Head of caudate nucleus (tissue), 42 donors: ENCODE data around the gene NDST1.
A peak's percentile ranks its signal among the peaks of the same experiment; 100 is the strongest.

ENCODE experiments used
- DNase-seq, 42 donors: peaks; one replicate each; pipeline versions ENCODE4 v3.0.0 to v3.0.0-alpha.2; 2020 to 2021; ENCODE audit warnings: mixed read lengths in 7 of 42
- intact Hi-C: fragments of 100-400 bp; cut with DNase I; formaldehyde crosslinking; loops from one replicate; pipeline ENCODE4 v1.15.0; 2022

NDST1 gene

DNA sequence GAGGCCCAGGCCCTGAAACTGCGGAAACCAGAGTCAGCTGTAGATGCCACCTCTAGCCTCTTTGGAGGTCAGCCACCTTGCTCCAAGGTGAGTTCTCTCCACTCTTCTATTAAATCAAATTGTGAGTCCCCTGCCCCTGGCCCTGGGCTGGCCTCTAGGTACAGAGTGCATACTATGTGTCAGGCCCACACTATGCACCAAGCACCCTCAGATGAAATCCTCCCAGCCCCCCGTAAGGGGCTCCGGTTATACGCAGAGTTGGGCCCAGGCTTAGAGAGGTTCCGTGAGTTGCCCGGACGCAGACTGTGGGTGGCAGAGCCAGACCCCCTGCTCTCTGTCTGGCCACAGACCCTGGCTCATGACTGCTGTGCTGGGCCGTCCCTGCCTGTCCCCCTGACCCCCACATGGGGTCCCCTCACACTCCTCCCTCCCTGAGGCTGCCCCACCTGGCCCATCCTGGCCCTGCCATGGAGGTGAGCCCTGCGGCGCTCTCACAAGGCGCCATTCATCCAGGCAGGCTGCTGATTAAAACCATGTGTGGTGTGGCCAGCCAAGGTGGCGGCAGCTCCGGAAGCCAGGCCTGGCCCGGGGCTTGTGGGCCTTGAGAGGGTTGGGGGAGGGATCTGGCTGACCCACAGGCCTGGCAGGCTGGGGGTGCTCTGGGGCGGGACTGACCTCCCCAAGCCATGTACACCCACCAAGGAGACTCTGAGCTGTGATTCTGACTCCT lies 67.1 kb downstream of the NDST1 start:
- intact Hi-C loops = no loop called here
- peak in 1 of 42 donors; percentile 8 for DNase-seq

DNA sequence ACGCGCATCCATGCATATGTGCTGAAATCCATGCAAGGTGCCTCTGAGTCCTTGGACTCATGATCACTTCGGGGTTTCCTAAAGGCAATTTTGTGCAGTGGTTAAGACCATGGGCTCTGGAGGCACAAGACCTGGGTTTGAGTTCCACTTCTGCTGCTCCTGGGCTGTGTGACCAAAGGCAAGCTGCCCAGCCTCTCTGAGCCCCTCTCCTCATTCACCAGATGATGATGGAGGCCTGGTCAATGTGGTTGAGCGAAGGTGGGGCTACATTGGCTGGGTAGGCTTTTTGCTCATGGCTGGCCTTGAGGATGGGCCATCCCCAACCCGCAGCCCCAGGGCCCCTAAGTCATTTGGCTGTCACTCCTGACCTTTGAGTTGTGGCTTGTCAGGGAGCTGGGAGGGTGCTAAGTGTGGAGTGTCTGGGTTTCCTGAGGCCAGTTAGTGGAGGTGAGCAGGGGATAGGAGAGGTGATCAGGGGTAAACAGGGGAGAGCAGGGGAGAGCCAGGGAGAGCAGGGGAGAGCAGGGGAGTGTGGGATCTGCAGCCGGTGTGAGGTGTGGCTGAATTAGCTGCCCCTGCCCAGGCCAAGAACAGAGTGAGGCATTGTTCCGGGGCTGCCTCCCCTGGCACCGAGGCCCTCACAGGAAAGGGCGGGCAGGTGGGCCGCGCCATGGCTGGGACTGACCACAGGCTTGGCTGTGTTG lies 68.0 kb downstream of the NDST1 start:
- DNase-seq = peak in 1 of 42 donors; percentile 20
- intact Hi-C loops = no loop called here

DNA sequence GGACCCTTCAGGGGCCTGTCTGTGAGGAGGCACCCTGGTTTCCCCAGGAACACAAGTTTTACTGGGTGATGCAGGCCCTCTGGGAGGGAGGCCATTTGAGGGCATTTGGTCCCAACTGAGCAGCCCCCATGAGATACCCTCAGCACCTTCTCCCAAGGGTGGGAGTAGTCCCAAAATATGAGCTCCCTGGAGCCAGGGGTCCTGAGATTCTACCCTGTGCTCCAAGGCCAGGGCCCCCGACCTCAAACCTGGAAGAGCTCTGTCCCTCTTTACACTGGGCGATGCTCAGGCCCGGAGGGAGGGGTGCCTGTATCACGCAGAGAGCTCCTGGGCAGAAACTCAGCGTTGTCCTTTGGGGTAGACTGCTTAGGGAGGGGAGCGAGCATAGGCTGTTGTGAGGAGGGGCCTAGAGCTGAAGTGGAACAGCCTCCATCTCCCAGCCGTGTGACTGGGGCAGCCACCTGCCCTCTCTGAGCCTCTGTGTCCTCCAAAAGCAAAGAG lies 68.6 kb downstream of the NDST1 start:
- no peak for DNase-seq
- intact Hi-C loops = no loop called here

DNA sequence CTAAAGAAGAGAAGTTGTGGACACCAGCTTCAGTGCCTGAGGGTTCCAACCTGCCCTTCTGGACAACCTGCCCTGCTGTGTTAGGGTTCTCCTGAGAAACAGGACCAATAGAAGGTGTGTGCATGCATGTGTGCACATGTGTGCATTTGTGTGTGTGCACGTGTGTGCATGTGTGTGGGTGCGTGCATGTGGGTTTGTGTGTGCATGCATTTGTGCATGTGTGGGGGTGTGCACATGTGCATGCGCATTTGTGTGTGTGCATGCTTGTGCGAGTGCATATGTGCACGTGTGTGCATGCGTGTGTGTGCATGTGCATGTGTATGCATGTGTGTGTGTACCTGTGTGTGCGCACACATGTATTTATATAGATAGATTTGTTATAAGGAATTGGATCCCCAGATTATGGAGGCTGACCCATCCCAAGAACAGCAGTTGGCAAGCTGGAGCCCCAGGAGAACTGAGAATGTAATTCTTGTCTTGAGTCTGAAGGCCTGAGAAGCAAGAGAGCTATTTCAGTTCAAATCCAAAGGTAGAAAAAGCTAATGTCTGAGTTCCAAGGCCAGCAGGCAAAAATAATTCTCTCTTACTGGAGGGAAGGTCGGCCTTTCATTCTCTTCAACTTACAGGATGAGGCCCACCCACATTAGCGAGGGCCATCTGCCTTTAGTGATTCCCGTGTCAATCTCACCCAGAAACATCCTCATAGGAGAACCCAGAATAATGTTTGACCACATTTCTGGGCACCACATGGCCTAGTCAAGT lies 69.6 kb downstream of the NDST1 start:
- intact Hi-C loops = no loop called here

DNA sequence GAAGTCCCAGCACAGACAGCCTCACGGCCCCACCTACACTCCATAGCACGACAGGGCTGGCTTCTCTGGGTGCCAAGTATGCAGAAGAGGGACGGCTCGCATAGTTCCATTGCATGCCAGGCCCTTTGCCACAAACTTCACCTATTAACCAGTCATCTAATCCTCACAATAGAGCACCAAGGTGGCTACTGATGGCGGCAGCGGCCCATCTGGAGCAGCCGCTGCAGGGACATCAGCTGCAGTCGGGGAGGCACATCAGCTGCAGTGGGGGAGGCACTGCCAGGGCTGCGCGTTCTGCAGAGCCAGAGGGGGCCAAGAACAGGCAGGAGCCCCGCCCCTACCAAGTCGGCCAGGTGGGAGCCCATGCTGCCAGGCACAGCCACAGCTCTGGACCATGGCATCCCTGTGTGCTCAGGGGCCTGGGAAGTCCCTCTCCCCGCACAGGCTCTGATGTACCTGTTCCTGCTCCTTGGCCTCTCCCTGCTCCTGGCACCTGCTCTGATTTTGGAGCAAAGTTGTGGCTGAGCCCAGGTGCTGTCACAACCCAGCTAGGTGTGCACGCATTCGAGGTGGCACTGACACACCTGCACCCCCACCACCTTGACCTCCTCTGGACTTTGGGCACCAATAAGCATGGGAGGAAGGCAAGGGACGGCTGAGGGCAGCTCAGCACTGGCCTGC lies 71.0 kb downstream of the NDST1 start:
- intact Hi-C loops = no loop called here
- peak in 2 of 42 donors; percentile 5 to 12 for DNase-seq

More for the DNA sequence above, 69.6 kb downstream of the NDST1 start:
- DNase-seq = no peak

DNA sequence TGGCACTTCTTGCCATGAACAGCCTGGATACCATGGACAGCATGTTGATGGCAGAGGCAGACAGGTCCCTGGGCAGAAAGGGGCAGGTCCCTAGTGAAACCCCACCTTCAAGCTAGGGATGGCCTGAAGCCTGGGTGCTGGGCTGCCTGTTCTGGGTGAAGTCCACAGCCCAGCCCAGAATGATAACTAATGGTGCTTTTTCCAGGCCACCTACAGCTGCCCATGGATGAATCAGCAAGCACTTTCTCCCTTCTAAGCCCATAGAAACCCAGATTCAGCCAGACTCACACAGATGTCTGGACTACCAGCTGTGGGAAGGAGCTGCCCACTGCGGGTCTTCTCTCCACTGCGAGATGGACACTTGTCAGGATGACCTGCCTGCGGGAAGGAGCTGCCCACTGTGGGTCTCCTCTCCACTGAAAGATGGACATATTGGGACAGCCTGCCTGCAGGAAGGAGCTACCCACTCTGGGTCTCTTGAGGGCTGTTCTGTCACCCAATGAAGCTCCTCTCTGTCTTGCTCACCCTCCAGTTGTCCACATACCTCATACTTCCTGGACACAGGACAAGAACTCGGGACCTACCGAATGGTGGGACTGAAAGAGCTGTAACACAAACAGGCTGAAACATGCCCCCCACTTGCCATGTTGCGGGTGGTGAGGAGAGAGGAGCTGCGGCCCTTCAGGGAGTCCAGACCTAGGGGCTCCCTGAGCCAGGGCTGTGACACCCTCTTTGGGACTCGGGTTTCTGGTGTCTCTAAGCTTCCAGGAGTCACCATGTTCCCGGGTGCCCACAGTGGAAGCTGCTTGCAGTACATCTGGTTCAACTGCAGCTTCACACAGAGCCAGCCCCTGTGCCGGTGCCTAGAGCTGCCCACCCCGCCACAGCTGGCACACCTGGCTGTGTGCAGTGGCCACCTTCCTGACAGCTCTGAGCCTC lies 71.8 kb downstream of the NDST1 start:
- DNase-seq = peak in 1 of 42 donors; percentile 2
- intact Hi-C loops = no loop called here

DNA sequence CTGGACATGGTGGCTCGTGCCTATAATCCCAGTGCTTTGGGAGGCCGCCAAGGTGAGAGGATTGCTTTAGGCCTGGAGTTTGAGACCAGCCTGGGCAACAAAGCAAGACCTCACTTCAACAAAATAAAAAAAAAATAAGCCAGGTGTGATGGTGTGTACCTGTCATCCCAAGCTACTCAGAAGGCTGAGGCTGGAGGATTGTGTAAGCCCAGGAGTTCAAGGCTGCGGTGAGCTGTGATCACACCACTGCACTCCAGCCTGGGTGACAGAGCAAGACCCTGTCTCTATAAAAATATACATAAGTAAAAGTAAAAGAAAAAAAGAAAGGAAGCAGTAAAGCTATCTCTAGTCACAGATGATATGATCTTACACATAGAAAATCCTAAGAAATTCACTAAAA lies 73.0 kb downstream of the NDST1 start:
- DNase-seq = peak in 1 of 42 donors; percentile 2
- intact Hi-C loops = no loop called here

DNA sequence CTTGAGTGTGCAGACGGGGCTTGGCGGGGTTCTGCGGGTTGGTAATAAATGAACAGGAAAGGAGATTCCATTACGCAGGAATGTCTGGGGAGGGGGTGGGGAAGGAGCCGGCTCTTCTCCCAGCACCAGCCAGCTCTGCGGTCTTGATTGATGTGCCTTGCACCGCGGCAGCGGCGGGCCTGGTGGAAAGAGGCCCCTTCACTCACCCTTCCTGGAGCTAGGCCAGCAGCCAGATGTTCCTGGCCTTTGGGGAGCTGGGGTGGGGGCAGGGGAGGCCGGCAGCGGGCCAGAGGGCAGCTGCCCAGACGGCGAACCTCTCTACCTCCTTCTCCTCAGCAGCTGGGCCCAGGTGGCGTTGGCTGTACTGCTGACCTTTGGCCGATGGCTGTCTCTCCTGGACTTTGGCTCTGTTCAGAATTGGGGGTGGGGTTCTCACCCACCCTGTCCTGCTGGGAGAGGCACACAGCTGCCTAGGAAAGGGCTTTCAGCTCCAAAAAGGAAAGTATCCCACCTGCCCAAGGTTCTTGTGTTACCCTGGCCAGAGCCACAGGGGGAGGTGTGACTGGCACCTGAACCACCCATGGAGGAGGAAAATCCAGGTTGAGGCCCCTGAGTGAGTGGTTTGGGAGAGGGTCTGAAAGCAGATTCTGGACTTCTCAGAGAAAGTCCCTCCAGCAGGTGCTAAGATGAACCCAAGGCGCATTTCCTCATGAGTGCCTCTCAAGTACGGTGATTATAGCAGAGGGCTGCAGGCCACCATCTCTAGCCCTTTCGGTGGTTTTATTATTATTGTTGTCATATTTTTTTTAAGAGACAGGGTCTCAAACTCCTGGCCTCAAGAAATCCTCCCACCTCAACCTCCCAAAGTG lies 74.5 kb downstream of the NDST1 start:
- no peak for DNase-seq
- intact Hi-C loops = no loop called here

DNA sequence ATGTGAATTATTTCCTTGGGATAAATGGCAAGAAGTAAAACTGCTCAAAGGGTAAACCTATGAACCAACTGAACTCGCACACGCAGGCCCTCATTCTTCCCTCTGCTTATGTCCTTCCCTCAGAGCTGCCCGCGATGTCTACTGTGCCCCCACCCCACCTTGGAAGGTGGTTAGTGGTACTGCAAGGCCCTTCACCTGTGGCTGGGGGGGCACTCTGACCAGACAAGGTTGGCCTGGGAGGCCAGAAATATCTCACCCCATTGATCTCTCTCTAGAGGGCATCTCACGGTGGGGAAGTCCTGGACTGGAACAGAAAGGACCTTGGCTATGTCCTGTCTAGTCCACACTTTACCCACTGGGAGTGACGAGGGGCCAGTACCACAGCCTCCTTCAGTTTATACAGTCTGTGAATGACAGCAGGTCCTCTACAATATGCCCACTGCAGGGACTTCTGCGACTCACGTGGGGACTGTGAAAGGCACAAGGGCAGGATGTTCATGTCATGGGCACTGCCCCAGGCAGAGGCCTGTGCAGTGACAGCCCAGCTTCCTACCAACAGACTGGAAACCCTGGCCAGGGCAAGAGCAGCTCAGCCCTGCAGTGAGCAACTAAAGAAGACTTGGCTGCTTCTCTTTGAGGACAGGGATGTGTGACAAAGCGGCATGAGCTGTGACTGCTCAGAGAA lies 75.8 kb downstream of the NDST1 start:
- intact Hi-C loops = no loop called here
- DNase-seq = no peak

DNA sequence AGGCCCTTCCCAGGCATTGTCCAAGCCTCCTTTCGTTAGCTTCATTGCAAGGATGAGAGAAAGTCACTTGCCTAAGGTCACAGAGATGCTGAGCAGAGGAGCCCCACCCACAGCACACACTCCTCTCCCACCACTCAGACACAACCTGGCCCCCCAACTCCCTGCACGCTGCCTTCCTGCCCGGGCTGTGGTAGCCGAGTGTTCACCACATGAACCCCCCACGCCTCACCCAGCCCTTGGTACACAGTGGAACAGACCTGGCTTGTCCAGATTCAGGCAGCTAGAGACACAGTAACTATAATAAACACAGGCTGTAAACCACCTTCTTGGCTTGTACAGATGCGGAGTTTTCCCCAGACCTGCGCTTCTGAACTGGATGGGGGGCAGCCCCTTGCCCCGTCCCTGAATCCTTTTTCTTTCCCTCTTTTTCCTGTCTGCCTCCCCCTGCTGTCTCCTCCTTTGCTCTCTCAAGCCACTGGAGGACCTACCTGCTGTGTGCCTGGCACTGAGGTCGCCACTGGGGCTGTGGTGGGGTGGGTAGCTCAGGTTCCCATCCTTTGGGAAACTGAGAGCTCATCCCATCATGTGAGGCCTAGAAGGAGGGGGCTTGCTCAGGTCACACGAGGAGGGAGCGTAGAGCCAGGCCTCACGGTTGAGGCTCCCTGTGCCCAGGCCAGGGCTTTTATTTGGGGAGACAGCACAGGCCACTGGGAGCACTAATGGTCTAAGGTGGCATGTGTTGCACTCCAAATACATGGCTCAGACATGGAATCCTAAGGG lies 76.8 kb downstream of the NDST1 start:
- intact Hi-C loops = no loop called here
- DNase-seq = no peak

DNA sequence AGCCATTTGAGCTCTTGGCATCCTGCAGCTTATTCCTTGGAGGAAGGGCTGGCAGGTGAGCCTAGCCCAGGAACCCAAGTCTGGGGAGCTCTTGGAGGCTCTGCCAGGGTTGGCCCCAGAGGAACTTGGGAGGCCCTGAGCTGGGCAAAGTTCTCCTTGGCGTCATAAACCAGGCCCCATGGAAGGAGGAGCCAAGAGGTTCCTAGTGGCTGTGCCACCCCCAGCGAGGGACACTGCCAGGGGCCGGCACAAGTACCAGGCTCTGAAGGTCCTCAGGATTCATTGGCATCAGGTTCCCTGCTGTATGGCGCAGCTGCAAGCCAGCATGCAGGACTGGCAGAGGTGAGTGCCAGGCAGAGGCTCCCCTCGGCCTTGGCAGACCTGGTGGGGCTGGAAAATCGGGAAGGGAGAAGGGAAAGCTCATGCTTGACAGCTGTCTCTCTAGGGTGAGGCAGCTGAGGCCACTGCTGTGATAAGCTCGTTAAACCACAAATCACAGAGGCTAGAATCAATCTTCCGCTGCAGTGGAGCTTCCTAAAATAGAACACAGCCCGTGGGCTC lies 77.9 kb downstream of the NDST1 start:
- no peak for DNase-seq
- intact Hi-C loops = no loop called here

DNA sequence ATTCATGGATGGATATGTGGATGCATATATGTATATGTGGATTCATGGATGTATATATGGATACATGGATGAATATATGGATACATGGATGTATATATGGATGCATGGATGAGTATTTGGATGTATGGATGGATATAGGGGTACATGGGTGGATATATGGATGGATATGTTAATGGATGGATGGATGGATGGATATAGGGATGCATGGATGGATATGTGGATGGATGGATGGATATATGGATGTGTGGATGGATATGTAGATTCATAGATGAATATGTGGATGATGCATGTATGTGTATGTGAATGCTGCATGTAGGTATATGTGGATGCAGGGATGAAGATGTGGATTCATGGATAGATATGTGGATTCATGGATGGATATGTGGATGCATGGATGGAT lies 79.1 kb downstream of the NDST1 start:
- intact Hi-C loops = no loop called here
- DNase-seq = no peak

DNA sequence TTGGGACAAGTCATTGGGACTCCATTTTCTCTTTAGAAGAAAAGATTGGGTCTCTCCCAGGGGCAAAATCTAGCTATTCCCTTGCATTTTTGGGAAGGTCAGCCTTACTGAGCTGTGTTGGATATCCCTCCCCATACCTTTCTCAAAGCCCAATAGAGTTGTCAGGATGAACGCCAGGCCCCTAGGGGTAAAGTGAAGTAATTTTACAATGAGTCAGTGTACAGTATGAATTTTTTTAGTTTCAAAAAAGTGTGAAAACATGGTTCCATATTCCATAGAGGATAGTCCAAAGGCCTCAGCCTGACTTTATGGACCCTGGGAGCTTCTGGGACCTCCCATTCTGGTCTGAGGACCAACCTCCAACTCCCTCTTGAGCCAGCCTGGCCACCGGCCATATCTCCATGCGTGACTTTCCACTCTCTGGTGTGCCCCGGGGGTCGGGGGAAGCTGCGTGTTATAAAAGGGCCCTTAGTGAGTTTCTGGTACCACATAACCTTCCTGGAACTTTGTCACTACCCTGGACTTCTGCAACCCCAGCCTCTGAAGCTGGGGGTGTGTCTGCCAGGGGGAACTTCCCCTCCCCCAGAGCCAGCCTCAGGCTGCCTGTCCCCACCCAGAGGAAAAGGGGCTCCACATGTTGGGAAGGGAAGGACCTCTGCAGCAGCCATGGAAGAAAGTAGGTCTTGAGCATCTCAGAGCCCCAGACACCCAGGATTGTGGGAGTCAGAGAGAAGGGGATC lies 80.1 kb downstream of the NDST1 start:
- intact Hi-C loops = no loop called here
- peak in 1 of 42 donors; percentile 16 for DNase-seq

DNA sequence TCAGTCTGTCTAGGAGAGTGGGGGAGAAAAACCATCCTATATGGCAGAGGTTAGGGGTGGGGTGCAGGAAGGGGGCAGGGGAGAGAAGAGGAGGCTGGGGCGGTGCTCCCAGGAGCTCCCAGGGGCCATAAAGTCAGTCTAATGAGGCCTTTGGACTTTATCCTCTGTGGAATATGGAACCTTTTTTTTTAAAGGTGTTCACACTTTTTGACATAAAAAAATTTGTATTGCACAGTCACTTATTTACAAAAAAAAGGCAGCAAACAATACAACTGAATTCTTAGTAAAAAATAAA lies 80.6 kb downstream of the NDST1 start:
- DNase-seq = no peak
- intact Hi-C loops = no loop called here
